ENCODE data around the gene CDCP1.

Gene CDCP1

DNA sequence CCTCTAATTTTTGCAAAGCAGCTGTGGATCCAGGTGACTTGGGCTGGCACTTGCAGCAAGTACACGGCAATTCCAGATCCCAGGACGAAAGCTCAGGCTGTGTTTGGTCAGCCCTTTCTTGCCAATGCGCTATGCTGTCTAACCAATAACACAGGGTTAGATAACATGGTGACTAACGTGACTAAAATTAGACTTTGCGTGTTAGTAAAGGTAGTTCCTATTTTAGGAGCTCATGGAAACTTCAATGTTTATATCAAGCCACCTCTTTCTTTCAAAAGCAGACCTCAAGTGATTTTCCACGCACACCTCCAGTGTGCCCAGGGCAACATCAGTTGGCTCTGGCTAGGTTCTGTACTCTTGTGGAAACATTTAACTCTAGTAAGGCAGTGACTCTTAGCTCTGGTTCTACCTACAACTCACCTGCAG is 32.5 kb downstream of the CDCP1 start:
- Histone ChIP-seq H3K4me3 (ENCODE audit: low read length in 2 of 2) (no peak overlapping the region), H3K4me1 (ENCODE audit: control insufficient read depth in 2 of 2, insufficient read depth in 1 of 2, low read depth in 1 of 2, low read length in 2 of 2) (peaks cover 0 to 7% of the 10 kb centered on the region in 2 donors), H3K36me3 (replicated peaks in 1 of 2; ENCODE audit: control insufficient read depth in 2 of 2, insufficient read depth in 2 of 2, low read length in 2 of 2) (no peaks in the 10 kb centered on the region), H3K23ac (ENCODE audit: low read depth, low read length, poor library complexity) (no peak overlapping the region), H2BK15ac (ENCODE audit: low read length) (no peak overlapping the region), H3K14ac (ENCODE audit: low read length) (no peak overlapping the region), H3K4me2 (ENCODE audit: insufficient read depth, low read length, poor library complexity, severe bottlenecking) (no peak overlapping the region), H2AK5ac (ENCODE audit: low read depth, low read length) (no peak overlapping the region), H3K27ac (replicated peaks; ENCODE audit: low read length) (no peak overlapping the region), H3K18ac (ENCODE audit: low read length) (no peak overlapping the region), H3K9me3 (replicated peaks in 1 of 2; ENCODE audit: control insufficient read depth in 2 of 2, insufficient read depth in 1 of 2, low read depth in 1 of 2, low read length in 2 of 2) (no peaks in the 10 kb centered on the region), H2BK12ac (ENCODE audit: low read length) (no peak overlapping the region), H4K91ac (ENCODE audit: low read depth, low read length, poor library complexity) (no peak overlapping the region), H3K4ac (ENCODE audit: low read length) (no peak overlapping the region), H2BK5ac (ENCODE audit: low read length) (no peak overlapping the region), H3K27me3 (ENCODE audit: control insufficient read depth in 3 of 3, insufficient read depth in 3 of 3, low read depth in 1 of 3, low read length in 3 of 3) (no peaks in the 10 kb centered on the region), H2BK120ac (ENCODE audit: low read depth, low read length) (no peak overlapping the region), H2AFZ (ENCODE audit: low read length) (no peak overlapping the region), H4K8ac (ENCODE audit: low read depth, low read length) (no peak overlapping the region), H3K79me1 (ENCODE audit: low read depth, low read length) (no peaks in the 10 kb centered on the region), H3K9ac (ENCODE audit: low read depth, low read length, poor library complexity) (no peak overlapping the region)
- WGBS, 2 donors (ENCODE audit: extremely low coverage in 2 of 2, insufficient read length in 2 of 2, insufficient replicate concordance in 1 of 2), result no CpG with 5 or more reads among the region's 6 CpGs
- DNase-seq (ENCODE audit: low spot score), result no peak

DNA sequence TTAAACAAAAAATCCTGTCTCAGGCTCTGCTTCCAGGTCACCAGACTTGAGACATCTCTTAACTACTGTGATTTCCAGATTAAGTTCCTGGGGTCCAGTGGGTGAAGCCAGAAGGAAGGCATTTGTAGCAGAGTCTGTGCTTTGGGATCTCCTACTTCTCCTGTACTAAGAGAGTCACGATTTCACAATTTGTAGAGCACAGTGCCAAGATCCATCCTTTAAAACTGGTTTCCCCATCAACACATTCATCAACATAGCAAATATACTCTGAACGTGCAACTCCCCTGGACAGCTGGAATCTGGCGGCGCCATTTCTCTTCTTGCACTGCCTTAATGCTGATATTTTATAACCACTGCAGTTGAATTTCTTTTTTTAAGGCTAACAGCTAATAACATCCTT is 33.2 kb downstream of the CDCP1 start:
- Histone ChIP-seq H4K91ac (ENCODE audit: low read depth, low read length, poor library complexity) (no peak overlapping the region), H3K36me3 (replicated peaks in 1 of 2; ENCODE audit: control insufficient read depth in 2 of 2, insufficient read depth in 2 of 2, low read length in 2 of 2) (no peaks in the 10 kb centered on the region), H3K18ac (ENCODE audit: low read length) (no peak overlapping the region), H3K4me2 (ENCODE audit: insufficient read depth, low read length, poor library complexity, severe bottlenecking) (no peak overlapping the region), H3K4ac (ENCODE audit: low read length) (no peak overlapping the region), H2BK15ac (ENCODE audit: low read length) (no peak overlapping the region), H2BK5ac (ENCODE audit: low read length) (no peak overlapping the region), H3K27me3 (ENCODE audit: control insufficient read depth in 3 of 3, insufficient read depth in 3 of 3, low read depth in 1 of 3, low read length in 3 of 3) (no peaks in the 10 kb centered on the region), H2BK12ac (ENCODE audit: low read length) (no peak overlapping the region), H3K4me3 (ENCODE audit: low read length in 2 of 2) (no peak overlapping the region), H3K9ac (ENCODE audit: low read depth, low read length, poor library complexity) (no peak overlapping the region), H3K14ac (ENCODE audit: low read length) (no peak overlapping the region), H3K79me1 (ENCODE audit: low read depth, low read length) (no peaks in the 10 kb centered on the region), H3K23ac (ENCODE audit: low read depth, low read length, poor library complexity) (no peak overlapping the region), H2AFZ (ENCODE audit: low read length) (peak overlapping the region; percentile 54), H2BK120ac (ENCODE audit: low read depth, low read length) (no peak overlapping the region), H4K8ac (ENCODE audit: low read depth, low read length) (no peak overlapping the region), H2AK5ac (ENCODE audit: low read depth, low read length) (no peak overlapping the region), H3K9me3 (replicated peaks in 1 of 2; ENCODE audit: control insufficient read depth in 2 of 2, insufficient read depth in 1 of 2, low read depth in 1 of 2, low read length in 2 of 2) (no peaks in the 10 kb centered on the region), H3K4me1 (ENCODE audit: control insufficient read depth in 2 of 2, insufficient read depth in 1 of 2, low read depth in 1 of 2, low read length in 2 of 2) (peaks cover 0 to 7% of the 10 kb centered on the region in 2 donors), H3K27ac (replicated peaks; ENCODE audit: low read length) (no peak overlapping the region)
- no peak for DNase-seq (ENCODE audit: low spot score)
- WGBS, 2 donors (ENCODE audit: extremely low coverage in 2 of 2, insufficient read length in 2 of 2, insufficient replicate concordance in 1 of 2), result no CpG with 5 or more reads among the region's 4 CpGs

DNA sequence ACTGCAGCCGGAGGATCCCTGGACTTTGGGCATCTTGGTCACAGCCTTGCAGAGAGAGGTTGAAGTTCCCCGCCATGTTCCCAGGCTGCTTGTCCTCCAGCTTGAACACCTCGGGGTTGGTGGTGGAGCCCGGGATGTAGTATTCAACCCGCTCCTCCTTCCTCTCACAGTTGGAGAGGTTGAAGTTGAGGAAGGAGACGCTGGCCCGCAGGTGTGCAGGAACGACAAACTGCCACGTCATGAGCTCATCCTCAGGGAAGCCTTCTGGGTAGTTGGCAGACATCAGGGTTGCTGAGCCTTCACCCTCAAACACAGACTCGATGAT is 35.7 kb downstream of the CDCP1 start:
- no peak overlapping the region for H2BK120ac ChIP-seq (ENCODE audit: low read depth, low read length)
- no peak overlapping the region for H3K23ac ChIP-seq (ENCODE audit: low read depth, low read length, poor library complexity)
- H2AFZ ChIP-seq (ENCODE audit: low read length), result peak overlapping the region; percentile 78
- H3K4ac ChIP-seq (ENCODE audit: low read length), result no peak overlapping the region
- H3K9ac ChIP-seq (ENCODE audit: low read depth, low read length, poor library complexity), result no peak overlapping the region
- H3K27me3 ChIP-seq (ENCODE audit: control insufficient read depth in 3 of 3, insufficient read depth in 3 of 3, low read depth in 1 of 3, low read length in 3 of 3), result no peaks in the 10 kb centered on the region
- H3K36me3 ChIP-seq (replicated peaks in 1 of 2; ENCODE audit: control insufficient read depth in 2 of 2, insufficient read depth in 2 of 2, low read length in 2 of 2), result no peaks in the 10 kb centered on the region
- no CpG with 5 or more reads among the region's 10 CpGs for WGBS, 2 donors (ENCODE audit: extremely low coverage in 2 of 2, insufficient read length in 2 of 2, insufficient replicate concordance in 1 of 2)
- H3K27ac ChIP-seq (replicated peaks; ENCODE audit: low read length), result no peak overlapping the region
- H3K79me1 ChIP-seq (ENCODE audit: low read depth, low read length), result no peaks in the 10 kb centered on the region
- H2BK5ac ChIP-seq (ENCODE audit: low read length), result no peak overlapping the region
- H2BK15ac ChIP-seq (ENCODE audit: low read length), result no peak overlapping the region
- no peak for DNase-seq (ENCODE audit: low spot score)
- no peak overlapping the region for H3K18ac ChIP-seq (ENCODE audit: low read length)
- no peak overlapping the region for H3K4me3 ChIP-seq (ENCODE audit: low read length in 2 of 2)
- no peak overlapping the region for H2AK5ac ChIP-seq (ENCODE audit: low read depth, low read length)
- no peak overlapping the region for H4K91ac ChIP-seq (ENCODE audit: low read depth, low read length, poor library complexity)
- H3K4me2 ChIP-seq (ENCODE audit: insufficient read depth, low read length, poor library complexity, severe bottlenecking), result no peak overlapping the region
- peaks cover 2 to 7% of the 10 kb centered on the region in 2 donors for H3K4me1 ChIP-seq (ENCODE audit: control insufficient read depth in 2 of 2, insufficient read depth in 1 of 2, low read depth in 1 of 2, low read length in 2 of 2)
- no peak overlapping the region for H3K14ac ChIP-seq (ENCODE audit: low read length)
- no peak overlapping the region for H4K8ac ChIP-seq (ENCODE audit: low read depth, low read length)
- peaks cover 0 to 1% of the 10 kb centered on the region in 2 donors for H3K9me3 ChIP-seq (replicated peaks in 1 of 2; ENCODE audit: control insufficient read depth in 2 of 2, insufficient read depth in 1 of 2, low read depth in 1 of 2, low read length in 2 of 2)
- H2BK12ac ChIP-seq (ENCODE audit: low read length), result no peak overlapping the region

DNA sequence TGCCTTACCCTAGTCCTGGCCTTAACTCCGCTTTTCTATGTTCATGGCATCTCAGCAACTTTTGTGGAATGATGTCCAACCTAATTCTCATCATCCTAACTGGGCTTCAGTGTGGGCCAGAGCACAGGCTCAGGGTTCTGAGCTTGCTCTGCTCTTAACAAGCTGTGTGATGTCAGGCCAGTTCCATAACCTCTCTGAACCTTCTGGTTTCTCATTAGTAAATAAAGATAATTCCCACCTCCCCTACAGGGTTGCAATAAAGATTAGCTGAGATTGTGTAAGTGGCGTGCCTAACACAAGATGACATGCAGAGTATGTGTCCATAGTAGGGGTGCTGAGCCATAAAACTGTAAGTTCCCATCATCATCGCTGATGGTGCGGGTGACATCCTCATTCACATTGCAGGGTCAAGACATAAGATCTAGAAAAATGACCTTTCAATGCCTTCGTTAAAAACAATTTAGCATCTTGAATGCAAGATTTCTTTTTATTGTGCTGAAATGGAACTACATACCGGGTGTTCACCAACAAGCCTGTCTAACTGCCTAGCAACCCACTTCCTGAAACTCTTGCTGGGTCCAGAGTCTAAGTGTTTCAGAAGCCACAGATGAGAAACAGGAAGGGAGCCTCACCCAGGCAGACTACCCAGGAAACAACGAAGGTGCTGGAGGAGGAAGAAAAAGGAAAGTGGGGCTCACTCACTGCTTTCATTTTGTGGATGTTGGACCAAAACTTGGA is 36.2 kb downstream of the CDCP1 start:
- Histone ChIP-seq H2AK5ac (ENCODE audit: low read depth, low read length) (no peak overlapping the region), H3K4ac (ENCODE audit: low read length) (no peak overlapping the region), H3K27ac (replicated peaks; ENCODE audit: low read length) (no peak overlapping the region), H3K9me3 (replicated peaks in 1 of 2; ENCODE audit: control insufficient read depth in 2 of 2, insufficient read depth in 1 of 2, low read depth in 1 of 2, low read length in 2 of 2) (peaks cover 0 to 1% of the 10 kb centered on the region in 2 donors), H3K27me3 (ENCODE audit: control insufficient read depth in 3 of 3, insufficient read depth in 3 of 3, low read depth in 1 of 3, low read length in 3 of 3) (no peaks in the 10 kb centered on the region), H2BK5ac (ENCODE audit: low read length) (no peak overlapping the region), H3K4me1 (ENCODE audit: control insufficient read depth in 2 of 2, insufficient read depth in 1 of 2, low read depth in 1 of 2, low read length in 2 of 2) (peaks cover 2 to 7% of the 10 kb centered on the region in 2 donors), H3K23ac (ENCODE audit: low read depth, low read length, poor library complexity) (no peak overlapping the region), H3K4me3 (ENCODE audit: low read length in 2 of 2) (no peak overlapping the region), H2BK120ac (ENCODE audit: low read depth, low read length) (no peak overlapping the region), H2AFZ (ENCODE audit: low read length) (peak overlapping the region; percentile 78), H4K8ac (ENCODE audit: low read depth, low read length) (no peak overlapping the region), H3K36me3 (replicated peaks in 1 of 2; ENCODE audit: control insufficient read depth in 2 of 2, insufficient read depth in 2 of 2, low read length in 2 of 2) (no peaks in the 10 kb centered on the region), H2BK15ac (ENCODE audit: low read length) (no peak overlapping the region), H4K91ac (ENCODE audit: low read depth, low read length, poor library complexity) (no peak overlapping the region), H3K79me1 (ENCODE audit: low read depth, low read length) (no peaks in the 10 kb centered on the region), H3K18ac (ENCODE audit: low read length) (no peak overlapping the region), H3K4me2 (ENCODE audit: insufficient read depth, low read length, poor library complexity, severe bottlenecking) (no peak overlapping the region), H2BK12ac (ENCODE audit: low read length) (no peak overlapping the region), H3K14ac (ENCODE audit: low read length) (no peak overlapping the region), H3K9ac (ENCODE audit: low read depth, low read length, poor library complexity) (no peak overlapping the region)
- no CpG with 5 or more reads among the region's 7 CpGs for WGBS, 2 donors (ENCODE audit: extremely low coverage in 2 of 2, insufficient read length in 2 of 2, insufficient replicate concordance in 1 of 2)
- no peak for DNase-seq (ENCODE audit: low spot score)

Data from neuronal stem cell (in vitro differentiated cells).